WTC11 (cell line): Measurements from ENCODE around the gene RACK1.

Experiments used
- AFF4 ChIP-seq: sonication (generic); formaldehyde crosslinking; IDR thresholded peaks from 2 replicates; pipeline ENCODE4 v1.8.1; 2023; ENCODE audit warnings: mild to moderate bottlenecking, missing genetic modification reagents, borderline replicate concordance
- ATF1 ChIP-seq: sonication (generic); formaldehyde crosslinking; IDR thresholded peaks from 2 replicates; pipeline ENCODE4 v1.8.1; 2023; ENCODE audit warnings: mild to moderate bottlenecking, moderate library complexity, missing genetic modification reagents
- ATF3 ChIP-seq: sonication (generic); formaldehyde crosslinking; conservative IDR thresholded peaks from 2 replicates; pipeline ENCODE4 v1.8.1; 2022; ENCODE audit warnings: mild to moderate bottlenecking, missing genetic modification reagents
- ATF6 ChIP-seq: sonication (generic); formaldehyde crosslinking; IDR thresholded peaks from 2 replicates; pipeline ENCODE4 v1.8.1; 2023; ENCODE audit warnings: mild to moderate bottlenecking, missing genetic modification reagents
- CREB1 ChIP-seq: sonication (generic); formaldehyde crosslinking; IDR thresholded peaks from 2 replicates; pipeline ENCODE4 v1.8.0; 2023; ENCODE audit warnings: mild to moderate bottlenecking, missing genetic modification reagents
- CREM ChIP-seq: sonication (generic); formaldehyde crosslinking; IDR thresholded peaks from 2 replicates; pipeline ENCODE4 v1.8.1; 2022; ENCODE audit warnings: mild to moderate bottlenecking, missing genetic modification reagents, moderate library complexity
- CTCF ChIP-seq: fragments of 200-600 bp; IDR thresholded peaks from 2 replicates; pipeline ENCODE4 v1.8.0; 2022; ENCODE audit warnings: antibody characterized with exemption
- HMGXB4 ChIP-seq: sonication (generic); formaldehyde crosslinking; IDR thresholded peaks from 2 replicates; pipeline ENCODE4 v1.8.1; 2023; ENCODE audit warnings: mild to moderate bottlenecking, moderate library complexity, missing genetic modification reagents
- NFYB ChIP-seq: sonication (generic); formaldehyde crosslinking; conservative IDR thresholded peaks from 2 replicates; pipeline ENCODE4 v1.8.0; 2022; ENCODE audit warnings: low read depth, missing genetic modification reagents
- PRDM15 ChIP-seq: sonication (generic); formaldehyde crosslinking; IDR thresholded peaks from 2 replicates; pipeline ENCODE4 v1.8.0; 2022; ENCODE audit warnings: missing genetic modification reagents
- PREB ChIP-seq: sonication (generic); formaldehyde crosslinking; IDR thresholded peaks from 2 replicates; pipeline ENCODE4 v1.8.1; 2022; ENCODE audit warnings: mild to moderate bottlenecking, missing genetic modification reagents, moderate library complexity, borderline replicate concordance
- ZNF121 ChIP-seq: sonication (generic); formaldehyde crosslinking; IDR thresholded peaks from 2 replicates; pipeline ENCODE4 v1.8.0; 2023; ENCODE audit warnings: missing genetic modification reagents
- ZNF138 ChIP-seq: sonication (generic); formaldehyde crosslinking; conservative IDR thresholded peaks from 2 replicates; pipeline ENCODE4 v1.8.1; 2022; ENCODE audit warnings: mild to moderate bottlenecking, moderate library complexity, missing genetic modification reagents
- ZNF416 ChIP-seq: fragments of 250-450 bp; sonication (Bioruptor Pico); IDR thresholded peaks from 2 replicates; pipeline ENCODE4 v1.9.0; 2021; ENCODE audit warnings: mild to moderate bottlenecking, inconsistent platforms

- TF ChIP-seq CREM: no peak
- no peak for TF ChIP-seq CTCF
- TF ChIP-seq ZNF416 (CRISPR knock-in tag): no peak
- TF ChIP-seq PREB (CRISPR knock-in tag): no peak
- TF ChIP-seq ATF6 (CRISPR knock-in tag): no peak
- no peak for TF ChIP-seq ZNF121 (CRISPR knock-in tag)
- TF ChIP-seq CREB1: no peak
- TF ChIP-seq ATF3 (CRISPR knock-in tag): no peak
- TF ChIP-seq AFF4 (CRISPR knock-in tag): no peak
- TF ChIP-seq PRDM15 (CRISPR knock-in tag): no peak
- TF ChIP-seq HMGXB4 (CRISPR knock-in tag): no peak
- TF ChIP-seq NFYB (CRISPR knock-in tag): no peak
- no peak for TF ChIP-seq ZNF138
- no peak for TF ChIP-seq ATF1 (CRISPR knock-in tag)
These were observed 19.9 kb upstream of the RACK1 start for GRCh38 chr5:181263633-181264032.
